Measurements from ENCODE around the gene AURKB.

GRCh38 chr17:8224891-8225812 is 14.8 kb upstream of the AURKB start:
- TF ChIP-seq CTCF (IDR thresholded peaks at IDR 0.05; ENCODE audit: insufficient read depth, low read depth, low read length) (no peak), EZH2 (IDR thresholded peaks at IDR 0.05; ENCODE audit: insufficient read depth, low read length) (no peak)
